OCI-LY7 (cell line): ENCODE results near the gene TMEM59L. TPM values are rescaled to one million over a fixed set of nuclear protein-coding genes. Genes with fewer than 3 reads are reported as not detected.

Experiments used
- BruUV-seq: library from RNA; stranded (reverse); fragments of 400-500 nt; replicated peaks from 2 replicates; lab custom pipeline; 2021; lab: Mats Ljungman, UMichigan
- CTCF ChIA-PET: fragments of 300-600 bp; sonication (Branson Sonifier 250); formaldehyde crosslinking; loops from one replicate; lab custom pipeline; 2022; ENCODE audit warnings: antibody characterized with exemption; ENCODE audit not compliant: unreplicated experiment; lab: Charles Lee
- POLR2A ChIA-PET: fragments of 300-600 bp; sonication (Branson Sonifier 250); formaldehyde crosslinking; loops from one replicate; lab custom pipeline; 2022; ENCODE audit warnings: antibody characterized with exemption; lab: Charles Lee
- DNase-seq: peaks from one replicate; pipeline ENCODE4 v3.0.0-alpha.2; 2015; ENCODE audit warnings: low spot score
- H2AFZ ChIP-seq: fragments of 200-600 bp; sonication (generic), shearing (Covaris generic); 2 replicates; pipeline ENCODE4 v1.6.1; 2014; ENCODE audit warnings: mild to moderate bottlenecking, antibody characterized with exemption, low read length, moderate library complexity
- H3K27ac ChIP-seq: fragments of 200-600 bp; sonication (generic); 2 replicates; pipeline ENCODE4 v1.5.1; 2014; ENCODE audit warnings: mixed run types, low read depth, mild to moderate bottlenecking, moderate library complexity, low read length, inconsistent platforms; ENCODE audit not compliant: poor library complexity, severe bottlenecking
- H3K36me3 ChIP-seq: fragments of 200-600 bp; sonication (generic); 2 replicates; pipeline ENCODE4 v1.6.1; 2014; ENCODE audit warnings: mild to moderate bottlenecking, antibody characterized with exemption, low read length, moderate library complexity, mixed read lengths; ENCODE audit not compliant: insufficient read depth
- H3K4me1 ChIP-seq: fragments of 200-600 bp; sonication (generic); 2 replicates; pipeline ENCODE4 v1.5.1; 2014; ENCODE audit warnings: mild to moderate bottlenecking, low read length; ENCODE audit not compliant: insufficient read depth, poor library complexity, severe bottlenecking
- H3K4me2 ChIP-seq: fragments of 200-600 bp; sonication (generic); 2 replicates; pipeline ENCODE4 v1.6.1; 2014; ENCODE audit warnings: mild to moderate bottlenecking, low read length
- H3K4me3 ChIP-seq: fragments of 200-600 bp; sonication (generic); 2 replicates; pipeline ENCODE4 v1.5.1; 2014; ENCODE audit warnings: mild to moderate bottlenecking, low read depth, low read length; ENCODE audit not compliant: poor library complexity, severe bottlenecking
- H3K79me2 ChIP-seq: fragments of 200-600 bp; sonication (generic); 2 replicates; pipeline ENCODE4 v1.6.1; 2016; ENCODE audit warnings: low read depth, mild to moderate bottlenecking, low read length, moderate library complexity, mixed read lengths; ENCODE audit not compliant: insufficient read depth
- H3K9me2 ChIP-seq: fragments of 200-600 bp; sonication (generic); 2 replicates; pipeline ENCODE4 v1.6.1; 2016; ENCODE audit warnings: mild to moderate bottlenecking, low read length, mixed read lengths; ENCODE audit not compliant: insufficient read depth
- H3K9me3 ChIP-seq: fragments of 200-600 bp; sonication (generic); 2 replicates; pipeline ENCODE4 v1.6.1; 2014; ENCODE audit warnings: mild to moderate bottlenecking, mixed run types, low read length, mixed read lengths
- H4K20me1 ChIP-seq: fragments of 200-600 bp; sonication (generic); 2 replicates; pipeline ENCODE4 v1.6.1; 2014; ENCODE audit warnings: mild to moderate bottlenecking, antibody characterized with exemption, low read length, moderate library complexity, mixed read lengths; ENCODE audit not compliant: insufficient read depth
- EZH2phosphoT487 ChIP-seq: fragments of 200-600 bp; sonication (generic); IDR thresholded peaks from 2 replicates; pipeline ENCODE4 v1.6.1; 2018; ENCODE audit warnings: low read depth, borderline replicate concordance, mild to moderate bottlenecking, mixed run types, antibody characterized with exemption, low read length, moderate library complexity, mixed read lengths
- intact Hi-C: fragments of 100-400 bp; cut with micrococcal nuclease; formaldehyde crosslinking; loops from one replicate; pipeline ENCODE4 v1.10.0; 2022; ENCODE audit not compliant: unreplicated experiment
- total RNA-seq, 2 experiments: library from RNA; depleted of rRNA in 1 of 2; stranded (reverse); fragments of >200 nt in 1 of 2; shearing (Covaris generic) in 1 of 2; gene quantifications; 2 replicates each; pipeline ENCODE4 v1.2.3, GENCODE V29; 2014 to 2022
- TF ChIP-seq, protein P1 (sequence below): fragments of 200-600 bp; sonication (generic); conservative IDR thresholded peaks from 2 replicates; pipeline ENCODE4 v1.5.1; 2014; ENCODE audit warnings: mild to moderate bottlenecking, antibody characterized with exemption, low read length, moderate library complexity, mixed read lengths

TMEM59L gene
- total RNA-seq, 2 experiments from 2014 or later, result 0.84 to 1.0 TPM

GRCh38 chr19:18668252-18668631 lies 55.6 kb downstream of the TMEM59L start:
- H3K79me2 ChIP-seq, result no peaks in the 10 kb centered on the region
- H3K9me3 ChIP-seq, result no peaks in the 10 kb centered on the region
- H3K27ac ChIP-seq, result no peak overlapping the region
- no peak for TF ChIP-seq EZH2phosphoT487
- TF ChIP-seq, protein P1, sequence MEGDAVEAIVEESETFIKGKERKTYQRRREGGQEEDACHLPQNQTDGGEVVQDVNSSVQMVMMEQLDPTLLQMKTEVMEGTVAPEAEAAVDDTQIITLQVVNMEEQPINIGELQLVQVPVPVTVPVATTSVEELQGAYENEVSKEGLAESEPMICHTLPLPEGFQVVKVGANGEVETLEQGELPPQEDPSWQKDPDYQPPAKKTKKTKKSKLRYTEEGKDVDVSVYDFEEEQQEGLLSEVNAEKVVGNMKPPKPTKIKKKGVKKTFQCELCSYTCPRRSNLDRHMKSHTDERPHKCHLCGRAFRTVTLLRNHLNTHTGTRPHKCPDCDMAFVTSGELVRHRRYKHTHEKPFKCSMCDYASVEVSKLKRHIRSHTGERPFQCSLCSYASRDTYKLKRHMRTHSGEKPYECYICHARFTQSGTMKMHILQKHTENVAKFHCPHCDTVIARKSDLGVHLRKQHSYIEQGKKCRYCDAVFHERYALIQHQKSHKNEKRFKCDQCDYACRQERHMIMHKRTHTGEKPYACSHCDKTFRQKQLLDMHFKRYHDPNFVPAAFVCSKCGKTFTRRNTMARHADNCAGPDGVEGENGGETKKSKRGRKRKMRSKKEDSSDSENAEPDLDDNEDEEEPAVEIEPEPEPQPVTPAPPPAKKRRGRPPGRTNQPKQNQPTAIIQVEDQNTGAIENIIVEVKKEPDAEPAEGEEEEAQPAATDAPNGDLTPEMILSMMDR, result no peak
- intact Hi-C loops, result no loop called here
- no TSS peak for BruUV-seq
- ChIA-PET CTCF (no interaction called here), POLR2A (no interaction called here)
- no peak for DNase-seq
- H2AFZ ChIP-seq, result no peak overlapping the region
- no peaks in the 10 kb centered on the region for H3K9me2 ChIP-seq
- H3K36me3 ChIP-seq, result no peaks in the 10 kb centered on the region
- peaks cover 8% of the 10 kb centered on the region for H3K4me1 ChIP-seq
- no peak overlapping the region for H3K4me3 ChIP-seq
- no peak overlapping the region for H3K4me2 ChIP-seq
- H4K20me1 ChIP-seq, result no peaks in the 10 kb centered on the region

DNA sequence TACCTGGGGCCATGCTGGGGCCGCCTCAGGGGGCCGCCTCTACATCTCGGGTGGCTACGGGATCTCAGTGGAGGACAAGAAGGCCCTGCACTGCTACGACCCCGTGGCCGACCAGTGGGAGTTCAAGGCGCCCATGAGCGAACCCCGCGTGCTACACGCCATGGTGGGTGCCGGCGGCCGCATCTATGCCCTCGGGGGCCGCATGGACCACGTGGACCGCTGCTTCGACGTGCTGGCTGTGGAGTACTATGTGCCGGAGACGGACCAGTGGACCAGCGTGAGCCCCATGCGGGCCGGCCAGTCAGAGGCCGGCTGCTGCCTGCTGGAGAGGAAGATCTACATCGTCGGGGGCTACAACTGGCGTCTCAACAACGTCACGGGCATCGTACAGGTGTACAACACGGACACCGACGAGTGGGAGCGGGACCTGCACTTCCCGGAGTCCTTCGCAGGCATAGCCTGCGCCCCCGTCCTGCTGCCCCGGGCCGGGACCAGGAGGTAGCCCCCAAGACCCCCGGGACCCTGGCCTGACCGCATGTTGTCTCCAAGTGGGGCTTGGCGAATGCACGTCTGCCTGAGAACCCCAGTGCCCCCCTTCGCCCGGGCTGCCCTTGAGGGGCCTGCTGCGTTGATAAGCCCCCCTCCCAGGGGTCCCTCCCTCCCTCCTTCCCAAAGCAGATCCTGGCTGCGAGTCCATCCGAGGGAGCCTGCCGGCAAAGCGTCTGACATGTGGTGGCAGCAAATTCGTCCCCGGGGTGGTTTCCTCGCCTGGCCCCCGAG lies 56.3 kb downstream of the TMEM59L start:
- Histone ChIP-seq H3K4me1 (peaks cover 8% of the 10 kb centered on the region), H3K79me2 (no peaks in the 10 kb centered on the region), H3K4me3 (no peak overlapping the region), H3K4me2 (no peak overlapping the region), H3K27ac (no peak overlapping the region), H2AFZ (no peak overlapping the region), H3K9me2 (no peaks in the 10 kb centered on the region), H3K9me3 (no peaks in the 10 kb centered on the region), H3K36me3 (no peaks in the 10 kb centered on the region), H4K20me1 (no peaks in the 10 kb centered on the region)
- TF ChIP-seq EZH2phosphoT487, result no peak
- TF ChIP-seq, protein P1, result no peak
- intact Hi-C loops, result no loop called here
- BruUV-seq, result no TSS peak
- CTCF ChIA-PET, result no interaction called here
- DNase-seq, result no peak
- POLR2A ChIA-PET, result no interaction called here

DNA sequence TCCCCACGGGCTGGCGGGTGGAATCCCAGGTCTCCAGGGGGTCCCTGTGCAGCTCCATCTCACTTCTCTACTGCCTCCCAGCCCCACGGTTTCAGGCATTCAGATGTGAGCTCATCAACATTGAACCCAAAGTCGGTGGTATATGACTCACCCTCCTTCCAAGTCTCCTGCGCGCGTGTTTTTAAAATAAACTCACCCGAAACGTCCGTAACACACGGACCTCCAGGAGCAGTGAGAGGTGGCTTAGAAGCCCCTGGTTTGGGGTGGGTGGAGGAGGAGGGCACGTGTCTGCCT lies 56.8 kb downstream of the TMEM59L start:
- POLR2A ChIA-PET, result no interaction called here
- DNase-seq, result no peak
- no peaks in the 10 kb centered on the region for H4K20me1 ChIP-seq
- no TSS peak for BruUV-seq
- CTCF ChIA-PET, result no interaction called here
- intact Hi-C loops, result no loop called here
- no peaks in the 10 kb centered on the region for H3K9me3 ChIP-seq
- H3K36me3 ChIP-seq, result no peaks in the 10 kb centered on the region
- no peak overlapping the region for H3K4me2 ChIP-seq
- TF ChIP-seq EZH2phosphoT487, result no peak
- TF ChIP-seq, protein P1, result no peak
- no peaks in the 10 kb centered on the region for H3K9me2 ChIP-seq
- no peak overlapping the region for H3K4me3 ChIP-seq
- no peak overlapping the region for H2AFZ ChIP-seq
- H3K79me2 ChIP-seq, result no peaks in the 10 kb centered on the region
- H3K27ac ChIP-seq, result no peak overlapping the region
- peaks cover 8% of the 10 kb centered on the region for H3K4me1 ChIP-seq
